Stimulated activated CD4-positive, alpha-beta T cell treated with anti-CD3 and anti-CD28 coated beads, TNF-alpha, amount 100 ng/mL, for 4 hours (primary cell): ENCODE results near the gene ZPBP2.
"Not testable (repeated sequence)": the region's sequence is repeated elsewhere in the genome, so short reads cannot be mapped to it uniquely, and the experiment has no call there.

Experiments
- DNase-seq, 3 experiments: peaks; one replicate each; pipeline ENCODE4 v3.0.0-alpha.2; 2020; ENCODE audit warnings: low read depth in 3 of 3

The ZPBP2 gene, protein sequence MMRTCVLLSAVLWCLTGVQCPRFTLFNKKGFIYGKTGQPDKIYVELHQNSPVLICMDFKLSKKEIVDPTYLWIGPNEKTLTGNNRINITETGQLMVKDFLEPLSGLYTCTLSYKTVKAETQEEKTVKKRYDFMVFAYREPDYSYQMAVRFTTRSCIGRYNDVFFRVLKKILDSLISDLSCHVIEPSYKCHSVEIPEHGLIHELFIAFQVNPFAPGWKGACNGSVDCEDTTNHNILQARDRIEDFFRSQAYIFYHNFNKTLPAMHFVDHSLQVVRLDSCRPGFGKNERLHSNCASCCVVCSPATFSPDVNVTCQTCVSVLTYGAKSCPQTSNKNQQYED

DNA sequence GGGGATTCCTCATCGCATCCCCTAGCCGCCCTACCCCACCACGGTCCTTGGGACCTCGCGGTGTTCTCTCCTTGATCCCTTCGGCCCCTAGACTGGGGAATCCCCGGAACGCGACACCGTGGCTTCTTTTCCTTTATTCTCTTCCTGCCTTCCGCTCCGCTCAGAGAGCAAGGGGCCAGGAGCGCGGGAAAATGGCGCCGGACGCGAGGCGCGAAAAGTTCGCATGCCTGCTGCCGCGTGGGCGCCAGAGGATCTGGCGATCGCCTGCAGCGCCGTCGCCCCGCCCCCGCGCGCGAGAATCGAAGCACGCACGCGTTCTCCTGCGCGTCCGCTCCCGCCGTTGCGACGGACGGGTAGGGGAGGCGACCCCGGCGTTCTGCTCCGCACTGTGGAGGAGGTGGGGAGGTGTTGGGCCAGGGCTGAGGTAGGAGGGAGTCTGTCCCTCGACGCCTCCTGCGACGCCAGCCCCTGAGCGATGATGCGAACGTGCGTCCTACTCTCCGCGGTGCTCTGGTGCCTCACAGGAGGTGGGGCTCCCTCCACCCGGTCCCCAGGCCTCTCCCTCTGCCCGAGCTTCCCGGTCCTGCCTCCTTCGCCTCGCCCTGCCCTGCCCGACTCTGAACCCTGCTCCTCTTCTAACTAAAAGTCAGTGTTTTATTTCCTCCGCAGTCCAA is at the start of gene ZPBP2:
Gene ZPBP2, plus strand, starts transcription at position 323 of the 674 bp plus-strand sequence. Its CDS starts 153 bp downstream, at position 476.
- DNase-seq = peak; percentile 26 to 48 (median 31)

GRCh38 chr17:39818358-39819000 is 49.5 kb upstream of the ZPBP2 start:
- no peak for DNase-seq

DNA sequence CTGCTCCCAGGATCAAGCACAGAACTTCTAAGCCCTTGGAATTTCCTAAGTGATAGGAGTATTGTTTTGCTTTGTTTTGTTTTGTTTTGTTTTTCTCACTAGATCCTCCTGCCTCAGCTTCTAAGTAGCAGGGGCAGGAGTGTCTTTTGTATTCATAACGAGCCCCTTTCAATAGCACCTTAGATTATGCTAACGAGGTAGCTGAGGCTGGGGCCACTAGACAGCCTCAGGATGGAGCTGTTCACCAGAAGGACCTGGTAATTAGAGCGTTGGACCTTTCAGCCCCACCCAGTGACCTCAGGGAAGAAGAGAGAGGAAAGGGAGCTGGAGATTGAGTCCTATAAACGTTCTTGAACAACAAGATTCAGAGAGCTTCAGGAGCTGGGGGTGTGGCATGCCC is 47.5 kb upstream of the ZPBP2 start:
- DNase-seq = no peak

DNA sequence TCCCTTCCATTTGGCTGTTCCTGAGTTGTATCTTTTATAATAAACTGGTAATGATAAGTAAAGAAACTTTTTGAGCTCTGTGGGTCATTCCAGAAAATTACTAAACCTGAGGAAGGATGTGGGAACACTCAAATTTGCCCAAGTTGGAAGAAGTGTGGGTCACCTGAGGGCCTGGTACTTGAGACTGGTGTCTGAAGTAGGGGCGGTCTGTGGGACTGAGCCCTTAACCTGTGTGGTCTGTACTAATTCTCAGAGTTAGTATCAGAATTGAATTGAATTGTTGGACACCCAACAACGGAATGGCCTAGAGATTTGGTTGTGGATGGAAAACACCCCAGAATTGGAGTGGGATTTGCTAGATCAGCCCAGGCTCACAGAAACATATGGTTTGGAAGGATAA is 47.0 kb upstream of the ZPBP2 start:
- DNase-seq = no peak

- DNase-seq = peak in 1 of 3 experiments; percentile 10
These were observed 46.0 kb upstream of the ZPBP2 start for GRCh38 chr17:39822051-39822451.

- no peak for DNase-seq
These were observed 44.5 kb upstream of the ZPBP2 start for GRCh38 chr17:39823407-39824054.

- no peak for DNase-seq
These were observed 41.7 kb upstream of the ZPBP2 start for GRCh38 chr17:39826334-39826733.

- no peak for DNase-seq
These were observed 39.6 kb upstream of the ZPBP2 start for GRCh38 chr17:39828443-39828842.

- no peak for DNase-seq
These were observed 36.4 kb upstream of the ZPBP2 start for GRCh38 chr17:39831588-39831987.

DNA sequence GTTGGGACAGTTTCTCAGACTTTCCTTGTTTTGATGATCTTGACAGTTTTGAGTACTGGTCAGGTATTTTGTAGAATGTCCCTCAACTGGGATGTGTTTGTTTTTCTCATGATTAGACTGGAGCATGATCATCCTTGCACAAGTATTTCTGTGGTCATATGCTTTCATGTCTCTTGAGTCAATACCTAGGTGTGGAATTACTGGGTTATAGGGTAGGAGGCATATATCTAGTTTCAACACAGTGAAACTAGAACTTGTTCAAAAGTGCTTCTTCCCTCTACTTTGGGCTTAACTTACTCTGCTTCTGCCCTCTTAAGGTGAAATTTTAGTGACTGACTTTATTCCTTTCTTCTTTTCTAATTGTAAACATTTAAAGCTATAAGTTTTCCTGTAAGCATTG is 34.0 kb upstream of the ZPBP2 start:
- no peak for DNase-seq

DNA sequence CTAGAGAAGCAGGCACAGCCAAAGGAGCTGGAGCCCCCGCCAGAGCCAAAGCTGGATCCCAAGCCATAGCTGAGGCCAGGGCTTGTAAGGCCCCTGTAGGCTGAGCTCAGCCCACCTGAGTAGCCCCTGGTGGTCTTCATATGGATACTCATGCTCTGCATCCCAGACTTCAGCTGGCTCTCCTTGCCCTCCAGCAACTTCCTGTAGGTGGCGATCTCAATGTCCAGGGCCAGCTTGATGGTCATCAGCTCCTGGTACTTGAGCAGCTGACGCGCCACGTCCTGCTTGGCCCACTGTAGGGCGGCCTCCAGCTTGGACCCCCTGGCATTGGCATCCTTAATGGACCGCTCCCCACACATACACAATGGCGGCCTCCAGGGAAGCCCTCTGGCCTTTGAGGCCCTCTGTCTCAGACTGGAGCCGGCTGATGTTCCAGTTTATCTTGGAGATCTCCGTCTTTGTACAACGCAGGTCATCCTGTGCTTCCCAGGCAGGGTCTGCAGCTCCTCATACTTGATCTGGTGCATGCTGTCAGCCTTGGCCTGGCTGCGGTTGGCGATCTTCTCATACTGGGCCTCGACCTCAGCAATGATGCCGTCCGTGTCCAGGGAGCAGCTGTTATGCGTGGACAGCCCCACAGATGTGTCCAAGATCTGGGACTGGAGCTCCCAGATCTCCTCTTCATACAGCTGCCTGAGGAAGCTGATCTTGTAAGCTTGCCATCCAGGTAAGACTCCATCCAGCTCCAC is 32.8 kb upstream of the ZPBP2 start:
- DNase-seq = no peak

DNA sequence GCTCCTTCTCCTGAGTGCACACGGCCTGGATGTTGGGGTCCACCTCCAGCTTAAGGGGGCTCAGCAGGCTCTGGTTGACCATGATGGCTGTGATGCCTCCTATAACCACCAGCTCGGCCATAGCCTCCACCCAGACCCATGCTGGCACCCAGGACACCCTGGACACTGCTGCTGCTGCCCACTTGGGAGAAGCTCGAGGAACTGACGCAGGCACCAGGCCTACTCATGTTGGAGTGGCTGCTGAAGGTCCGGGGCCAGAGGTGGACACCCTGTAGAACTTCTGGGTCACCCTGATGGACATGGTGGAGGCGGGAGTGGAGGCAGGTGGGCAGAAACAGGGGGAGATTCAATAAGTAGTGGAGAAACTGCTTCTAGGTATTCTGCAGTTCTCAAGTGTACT is 31.9 kb upstream of the ZPBP2 start:
- no peak for DNase-seq

GRCh38 chr17:39838057-39838456 is 29.9 kb upstream of the ZPBP2 start:
- DNase-seq = no peak

GRCh38 chr17:39838784-39839183 is 29.2 kb upstream of the ZPBP2 start:
- no peak for DNase-seq

GRCh38 chr17:39841134-39841683 is 26.8 kb upstream of the ZPBP2 start:
- DNase-seq = no peak

DNA sequence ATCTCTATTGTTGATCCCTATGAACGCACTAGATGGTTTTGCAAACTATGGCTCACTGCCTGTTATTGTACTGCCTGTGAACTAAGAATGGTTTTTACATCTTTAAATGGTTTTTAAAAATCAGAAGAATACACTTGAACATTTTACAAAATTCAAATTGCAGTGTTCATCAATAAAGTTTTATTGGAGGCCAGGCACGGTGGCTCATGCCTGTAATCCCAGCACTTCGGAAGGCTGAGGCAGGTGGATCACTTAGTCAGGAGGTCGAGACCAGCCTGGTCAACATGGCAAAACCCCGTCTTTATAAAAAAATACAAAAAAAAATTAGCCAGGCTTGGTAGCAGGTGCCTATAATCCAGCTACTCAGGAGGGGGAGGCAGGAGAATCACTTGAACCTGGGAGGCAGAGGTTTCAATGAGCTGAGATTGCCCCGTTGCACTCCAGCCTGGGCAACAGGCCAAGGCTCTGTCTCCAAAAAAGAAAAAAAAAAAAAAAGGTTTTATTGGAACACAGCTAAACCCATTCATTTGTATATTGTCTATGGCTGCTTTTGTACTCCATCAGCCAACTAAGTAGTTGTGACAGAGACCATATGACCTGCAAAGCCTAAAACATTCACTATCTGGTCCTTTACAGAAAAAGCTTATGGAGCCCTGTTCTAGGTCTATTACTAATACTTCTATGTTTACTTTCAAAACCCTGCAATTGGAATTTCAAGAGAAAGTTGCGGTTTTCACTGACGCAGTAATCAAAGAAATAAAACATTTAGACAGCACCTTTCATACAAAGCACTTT is 22.8 kb upstream of the ZPBP2 start:
- no peak for DNase-seq

- DNase-seq = no peak
These were observed 21.8 kb upstream of the ZPBP2 start for GRCh38 chr17:39846205-39846604.

GRCh38 chr17:39848600-39848999 is 19.4 kb upstream of the ZPBP2 start:
- no peak for DNase-seq

- DNase-seq = not testable (repeated sequence)
These were observed 17.8 kb upstream of the ZPBP2 start for GRCh38 chr17:39850186-39850585.

DNA sequence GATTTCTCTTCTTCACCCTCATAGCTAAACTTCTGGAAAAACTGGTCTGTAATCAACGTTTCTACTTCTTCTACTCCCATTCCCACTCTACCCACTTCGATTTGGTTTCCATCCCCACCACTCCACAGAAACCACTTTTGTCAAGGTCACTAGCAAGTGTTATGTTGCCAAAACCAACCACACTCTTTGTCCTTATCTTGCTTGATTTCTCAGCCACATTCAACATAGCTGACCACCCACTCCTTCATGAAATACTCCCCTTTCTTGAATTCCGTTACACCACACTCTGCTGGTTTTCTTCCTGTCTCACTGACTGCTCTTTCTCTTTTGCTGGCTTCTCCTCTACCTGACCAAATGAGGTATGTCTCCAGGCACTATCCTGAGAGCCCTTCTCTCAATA is 15.8 kb upstream of the ZPBP2 start:
- DNase-seq = no peak

GRCh38 chr17:39854909-39855308 is 13.1 kb upstream of the ZPBP2 start:
- no peak for DNase-seq
